OCI-M2 (cell line): ENCODE measurements around the gene PLBD2.

Source experiments
- DNase-seq: peaks from one replicate; lab custom pipeline; 2025; ENCODE audit not compliant: unreplicated experiment; lab: John Stamatoyannopoulos, UW

Gene PLBD2

GRCh38 chr12:113392988-113393579 is 34.7 kb downstream of the PLBD2 start:
- no peak for DNase-seq

- DNase-seq, result no peak
Observed at GRCh38 chr12:113393749-113394148, 35.4 kb downstream of the PLBD2 start.

- no peak for DNase-seq
Observed at GRCh38 chr12:113395119-113395518, 36.7 kb downstream of the PLBD2 start.

- no peak for DNase-seq
Observed at GRCh38 chr12:113396200-113396599, 37.8 kb downstream of the PLBD2 start.

- DNase-seq, result no peak
Observed at GRCh38 chr12:113396828-113397496, 38.6 kb downstream of the PLBD2 start.

- no peak for DNase-seq
Observed at GRCh38 chr12:113397497-113398197, 39.3 kb downstream of the PLBD2 start.

- DNase-seq, result no peak
Observed at GRCh38 chr12:113398346-113399290, 40.2 kb downstream of the PLBD2 start.

GRCh38 chr12:113399490-113399889 is 41.1 kb downstream of the PLBD2 start:
- DNase-seq, result no peak

GRCh38 chr12:113400362-113400761 is 42.0 kb downstream of the PLBD2 start:
- no peak for DNase-seq

- no peak for DNase-seq
Observed at GRCh38 chr12:113401066-113402000, 42.9 kb downstream of the PLBD2 start.

GRCh38 chr12:113402586-113403260 is 44.3 kb downstream of the PLBD2 start:
- no peak for DNase-seq

GRCh38 chr12:113403435-113404415 is 45.3 kb downstream of the PLBD2 start, which contains the start of gene SDS:
TSS of gene SDS (minus strand) at chr12:113403887. CDS start at chr12:113399708, 4,179 bp downstream.
- no peak for DNase-seq

- DNase-seq, result no peak
Observed at GRCh38 chr12:113405694-113406093, 47.3 kb downstream of the PLBD2 start.

- no peak for DNase-seq
Observed at GRCh38 chr12:113407931-113408600, 49.7 kb downstream of the PLBD2 start.

GRCh38 chr12:113408756-113409298 is 50.4 kb downstream of the PLBD2 start:
- no peak for DNase-seq

- DNase-seq, result no peak
Observed at GRCh38 chr12:113409462-113410124, 51.2 kb downstream of the PLBD2 start.

GRCh38 chr12:113413488-113413939 is 55.1 kb downstream of the PLBD2 start:
- no peak for DNase-seq
